Fibroblast of the aortic adventitia (primary cell): Measurements from ENCODE around the gene CYTH2. TPM values are rescaled to one million over a fixed set of nuclear protein-coding genes. Genes with fewer than 3 reads are reported as not detected.

Experiments
- DNase-seq: peaks from one replicate; pipeline ENCODE4 v3.0.0-alpha.2; 2010; ENCODE audit warnings: low read depth
- H3K4me3 ChIP-seq: 2 replicates; pipeline ENCODE4 v1.5.1; 2011; ENCODE audit warnings: low read depth, mild to moderate bottlenecking, control low read depth, low read length, moderate library complexity
- CTCF ChIP-seq: IDR thresholded peaks from 2 replicates; pipeline ENCODE4 v1.5.1; 2011; ENCODE audit warnings: mild to moderate bottlenecking, low read length, control low read depth, inconsistent platforms; ENCODE audit not compliant: insufficient read depth
- total RNA-seq: library from RNA; depleted of rRNA; stranded (reverse); fragments of >200 nt; gene quantifications from 2 replicates; pipeline ENCODE4 v1.2.3, GENCODE V29; 2012; ENCODE audit warnings: low replicate concordance

The CYTH2 gene
- total RNA-seq, 1 donor, result 51.3 TPM

DNA sequence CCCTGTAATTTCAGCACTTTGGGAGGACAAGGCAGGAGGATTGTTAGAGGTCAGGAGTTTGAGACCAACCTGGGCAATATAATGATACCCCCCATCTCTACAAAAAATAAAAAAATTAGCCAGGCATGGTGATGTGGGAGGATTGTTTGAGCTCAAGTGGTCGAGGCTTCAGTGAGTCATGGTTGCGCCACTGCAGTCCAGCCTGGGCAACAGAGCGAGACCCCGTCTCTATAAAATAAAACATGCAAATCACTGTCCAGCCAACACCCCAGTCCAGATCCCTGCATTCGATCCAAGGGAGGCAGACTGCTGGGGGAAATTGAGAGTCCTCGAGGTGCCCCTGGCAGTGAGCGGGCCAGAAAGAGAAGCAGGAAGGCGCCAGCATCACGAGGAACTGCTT lies 7.0 kb downstream of the CYTH2 start:
- no peak for DNase-seq
- TF ChIP-seq CTCF, result no peak
- H3K4me3 ChIP-seq, result no peak overlapping the region

- TF ChIP-seq CTCF, result no peak
- no peak for DNase-seq
- H3K4me3 ChIP-seq, result no peak overlapping the region
Measured at GRCh38 chr19:48477067-48477685, 8.0 kb downstream of the CYTH2 start.

GRCh38 chr19:48477698-48478338 lies 8.6 kb downstream of the CYTH2 start:
- no peak for DNase-seq
- H3K4me3 ChIP-seq, result no peak overlapping the region
- TF ChIP-seq CTCF, result no peak

GRCh38 chr19:48478339-48479256 lies 9.4 kb downstream of the CYTH2 start:
- TF ChIP-seq CTCF, result no peak
- DNase-seq, result no peak
- no peak overlapping the region for H3K4me3 ChIP-seq

GRCh38 chr19:48479686-48480085 lies 10.5 kb downstream of the CYTH2 start:
- H3K4me3 ChIP-seq, result no peak overlapping the region
- no peak for DNase-seq
- no peak for TF ChIP-seq CTCF

GRCh38 chr19:48480183-48480557 lies 11.0 kb downstream of the CYTH2 start:
- peak; percentile 20 for DNase-seq
- no peak for TF ChIP-seq CTCF
- peak overlapping the region; percentile 33 for H3K4me3 ChIP-seq
